Measurements from ENCODE around the gene IBSP. TPM values are rescaled to one million over a fixed set of nuclear protein-coding genes. Genes with fewer than 3 reads are reported as not detected.
A peak's percentile ranks its signal among the peaks of the same experiment; 100 is the strongest.

IBSP gene
- polyA plus RNA-seq, 3 donors: not detected

- no peak for DNase-seq (ENCODE audit: low read depth in 3 of 3, low spot score in 2 of 3)
Observed at GRCh38 chr4:87835743-87836142, 36.4 kb downstream of the IBSP start.

DNA sequence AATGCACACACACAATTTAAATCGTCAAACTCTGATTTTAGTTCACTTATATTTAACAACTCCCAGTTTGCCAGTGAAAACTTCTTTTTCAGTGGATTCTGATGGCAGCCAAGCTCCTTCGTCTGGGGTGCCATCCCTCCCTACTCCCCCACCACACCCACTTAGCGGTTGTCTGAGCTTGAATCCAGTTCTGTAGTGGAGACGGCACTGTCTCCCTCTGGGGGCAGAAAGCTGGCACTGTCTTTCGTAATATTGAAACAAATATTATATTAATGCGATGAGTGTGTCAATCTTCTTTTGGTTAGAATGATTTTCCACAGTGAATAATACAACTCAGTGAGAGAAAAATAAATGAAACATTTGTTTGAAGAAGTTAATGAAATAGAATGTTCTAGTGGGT is 38.9 kb downstream of the IBSP start:
- no peak for DNase-seq (ENCODE audit: low read depth in 3 of 3, low spot score in 2 of 3)

GRCh38 chr4:87838890-87839591 is 39.7 kb downstream of the IBSP start:
- DNase-seq (ENCODE audit: low read depth in 3 of 3, low spot score in 2 of 3): no peak

DNA sequence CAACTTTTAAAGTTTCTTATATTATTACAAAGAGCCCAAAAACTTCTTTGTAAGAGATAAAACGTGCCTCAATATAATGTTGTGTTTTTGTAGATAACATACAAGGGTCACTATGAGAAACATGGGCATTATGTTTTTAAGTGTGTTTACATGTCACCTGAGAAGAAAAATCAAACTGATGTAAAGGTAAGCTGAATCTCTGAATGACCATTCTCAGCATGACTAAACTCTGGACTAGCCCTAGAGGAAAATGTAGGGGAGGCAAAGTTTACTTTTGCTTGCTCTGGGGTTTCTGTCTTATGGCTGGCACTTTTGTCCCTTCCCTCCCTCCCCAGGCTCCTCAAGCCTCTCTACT is 40.2 kb downstream of the IBSP start:
- DNase-seq (ENCODE audit: low read depth in 3 of 3, low spot score in 2 of 3): no peak

DNA sequence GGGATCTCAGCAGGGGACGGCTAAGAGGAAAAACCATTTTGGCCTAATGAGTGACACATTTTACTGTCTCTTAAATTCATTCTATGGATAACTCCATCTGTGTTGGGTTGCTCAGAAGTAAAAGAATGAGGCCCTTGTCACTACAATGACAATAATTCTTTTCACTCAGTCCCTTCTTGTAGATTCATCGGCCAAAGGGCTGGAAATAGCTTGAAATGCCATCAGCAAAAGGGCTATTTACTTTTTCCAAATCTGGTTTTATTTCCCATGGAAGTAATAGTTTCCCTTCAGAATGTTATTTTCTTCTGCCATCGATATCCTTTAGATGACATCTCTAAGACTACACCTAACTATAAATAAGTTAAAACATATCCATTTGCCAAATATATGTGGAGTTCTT is 40.8 kb downstream of the IBSP start:
- DNase-seq (ENCODE audit: low read depth in 3 of 3, low spot score in 2 of 3): no peak

- no peak for DNase-seq (ENCODE audit: low read depth in 3 of 3, low spot score in 2 of 3)
Observed at GRCh38 chr4:87843936-87844335, 44.6 kb downstream of the IBSP start.

DNA sequence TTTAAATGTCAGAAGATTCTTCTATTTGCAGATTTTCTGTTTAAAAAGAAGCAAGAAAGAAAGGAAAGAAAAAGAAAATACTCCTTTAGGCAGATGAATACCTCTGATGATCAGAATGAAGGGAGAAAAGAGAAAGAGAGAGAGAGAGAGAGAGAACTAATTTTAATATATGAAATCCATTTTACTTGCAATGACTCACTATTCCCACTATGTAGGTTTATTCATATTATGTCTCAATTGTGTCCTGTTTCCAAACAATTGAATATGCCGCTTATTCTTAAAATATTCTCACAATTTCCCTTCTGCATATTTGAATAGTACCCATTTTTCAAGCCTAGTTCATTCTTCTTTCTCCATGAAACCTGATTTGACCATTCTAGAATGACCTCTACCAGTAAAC is 45.1 kb downstream of the IBSP start:
- DNase-seq (ENCODE audit: low read depth in 3 of 3, low spot score in 2 of 3): no peak

DNA sequence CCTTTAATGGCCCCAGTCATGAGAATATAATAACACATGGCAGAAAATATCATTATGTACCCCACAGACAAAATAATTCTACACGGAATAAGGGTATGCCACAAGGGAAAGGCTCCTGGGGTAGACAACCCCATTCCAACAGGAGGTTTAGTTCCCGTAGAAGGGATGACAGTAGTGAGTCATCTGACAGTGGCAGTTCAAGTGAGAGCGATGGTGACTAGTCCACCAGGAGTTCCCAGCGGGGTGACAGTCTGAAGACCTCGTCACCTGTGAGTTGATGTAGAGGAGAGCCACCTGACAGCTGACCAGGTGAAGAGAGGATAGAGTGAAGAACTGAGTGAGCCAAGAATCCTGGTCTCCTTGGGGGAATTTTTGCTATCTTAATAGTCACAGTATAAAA is 46.9 kb downstream of the IBSP start:
- DNase-seq (ENCODE audit: low read depth in 3 of 3, low spot score in 2 of 3): no peak

DNA sequence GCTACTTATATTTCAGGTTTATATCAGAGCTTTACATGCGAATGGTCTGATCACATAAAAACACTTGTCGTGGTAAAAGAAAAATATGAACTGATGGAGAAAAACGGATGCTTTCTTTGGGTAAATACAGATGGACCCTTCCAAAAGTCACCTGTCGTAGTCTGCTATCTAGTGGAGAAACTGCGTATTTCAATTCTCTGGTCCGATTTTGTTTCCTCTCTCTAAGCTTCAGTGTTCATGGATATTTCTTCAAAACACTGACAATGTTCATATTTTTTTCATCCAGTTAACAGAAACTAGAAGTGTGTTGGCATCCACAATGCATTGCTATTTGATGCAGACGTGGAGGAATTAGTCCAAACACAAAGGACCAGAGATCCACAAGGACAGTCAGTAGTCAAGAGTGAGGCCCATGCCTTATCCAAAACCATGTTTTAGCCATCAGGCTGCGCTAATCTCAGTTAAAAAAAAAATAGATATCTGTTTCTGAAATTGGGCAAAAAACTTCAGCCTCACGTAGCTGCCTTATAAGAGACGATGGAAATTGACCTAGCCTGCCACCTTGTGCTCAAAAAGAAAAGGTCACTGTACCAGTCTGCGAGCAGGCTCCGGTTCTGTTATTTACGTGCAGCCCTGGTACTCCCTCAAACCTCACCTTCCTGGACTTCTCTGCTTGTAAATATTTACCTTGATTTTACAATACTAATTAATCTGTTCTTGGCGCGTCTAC is 49.4 kb downstream of the IBSP start:
- DNase-seq (ENCODE audit: low read depth in 3 of 3, low spot score in 2 of 3): peak; percentile 12 to 39 (median 18)

GRCh38 chr4:87849612-87850011 is 50.3 kb downstream of the IBSP start:
- no peak for DNase-seq (ENCODE audit: low read depth in 3 of 3, low spot score in 2 of 3)

DNA sequence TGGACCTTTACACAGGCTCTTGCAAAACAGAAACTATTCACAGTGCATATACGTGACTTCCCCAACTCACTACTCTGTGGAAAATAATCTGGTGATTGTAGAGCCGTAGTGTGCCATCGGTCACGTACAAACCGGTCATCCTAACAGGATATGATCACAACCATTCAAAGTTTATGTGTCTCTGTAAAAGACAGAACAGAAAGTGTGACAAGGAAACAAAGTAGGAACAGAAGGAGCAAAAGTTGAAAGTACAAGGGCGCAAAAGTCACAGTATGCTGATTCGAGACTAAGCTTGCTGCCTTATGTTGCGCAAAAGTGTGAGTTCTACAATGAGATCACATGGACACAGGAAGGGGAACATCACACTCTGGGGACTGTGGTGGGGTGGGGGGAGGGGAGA is 52.0 kb downstream of the IBSP start:
- DNase-seq (ENCODE audit: low read depth in 3 of 3, low spot score in 2 of 3): no peak

- DNase-seq (ENCODE audit: low read depth in 3 of 3, low spot score in 2 of 3): no peak
Observed at GRCh38 chr4:87851953-87852352, 52.6 kb downstream of the IBSP start.

DNA sequence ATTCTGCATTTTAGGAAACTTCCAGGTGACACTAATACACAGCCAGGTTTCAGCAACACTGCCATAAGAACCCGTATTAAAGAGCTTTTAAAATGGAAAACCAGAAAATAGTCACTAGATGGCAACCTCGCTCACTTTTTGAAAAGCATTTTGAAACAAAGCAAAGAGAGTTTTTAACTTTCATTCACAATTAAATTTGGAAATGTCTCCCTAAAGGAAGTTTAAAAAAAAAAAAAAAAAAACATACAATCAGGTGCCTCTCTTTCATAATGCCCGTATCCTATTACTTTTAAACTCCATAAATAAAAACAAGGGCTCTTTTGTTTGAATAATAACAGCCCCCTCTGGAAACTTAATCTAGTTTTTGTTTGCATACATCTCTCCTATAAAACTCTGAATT is 53.8 kb downstream of the IBSP start:
- peak; percentile 31 to 51 (median 49) for DNase-seq (ENCODE audit: low read depth in 3 of 3, low spot score in 2 of 3)

- DNase-seq (ENCODE audit: low read depth in 3 of 3, low spot score in 2 of 3): no peak
Observed at GRCh38 chr4:87853891-87854290, 54.5 kb downstream of the IBSP start.

- no peak for DNase-seq (ENCODE audit: low read depth in 3 of 3, low spot score in 2 of 3)
Observed at GRCh38 chr4:87855559-87855958, 56.2 kb downstream of the IBSP start.

DNA sequence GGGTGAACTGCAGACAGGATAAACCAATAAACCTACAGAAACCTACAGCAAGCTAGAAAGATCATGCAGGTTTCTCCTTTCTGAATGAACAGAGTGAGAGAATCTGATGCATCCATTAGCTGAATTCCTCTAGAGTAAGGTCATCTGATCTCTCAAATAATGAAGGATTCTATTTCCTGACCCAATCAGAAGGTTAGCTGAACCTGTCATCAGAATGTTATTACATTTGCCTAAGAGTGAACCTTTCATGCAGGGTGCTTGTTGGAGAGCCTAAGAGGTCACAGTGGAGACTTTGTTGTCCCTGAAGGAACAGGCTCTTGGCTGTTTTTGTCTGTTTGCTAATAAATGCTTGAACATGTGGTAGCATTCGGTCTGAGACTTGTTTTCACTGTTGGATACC is 57.5 kb downstream of the IBSP start:
- DNase-seq (ENCODE audit: low read depth in 3 of 3, low spot score in 2 of 3): no peak

DNA sequence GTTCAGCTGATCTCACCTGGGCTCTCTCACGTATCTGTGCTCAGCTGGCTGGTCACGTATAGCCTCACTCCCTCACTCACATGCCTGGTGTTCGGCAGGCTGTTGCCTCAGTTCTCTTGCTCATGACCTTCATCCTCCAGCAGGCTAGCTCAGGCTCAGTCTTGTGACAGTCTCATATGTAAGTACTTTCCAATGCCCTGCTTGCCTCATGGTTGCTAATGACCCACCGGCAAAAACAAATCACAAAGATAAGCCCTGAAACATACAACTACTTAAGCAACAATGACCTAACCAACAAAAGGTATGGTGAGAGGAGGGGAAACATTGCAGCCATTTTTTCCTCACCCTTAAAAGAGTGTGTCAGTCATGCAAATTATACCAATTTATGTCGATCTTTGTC is 58.4 kb downstream of the IBSP start:
- DNase-seq (ENCODE audit: low read depth in 3 of 3, low spot score in 2 of 3): no peak

Other genes starting within 250 kb of the IBSP start
- gene DSPP, start 191.0 kb upstream of the IBSP start, polyA plus RNA-seq (ENCODE audit: insufficient read length in 3 of 3): under 1 TPM in 1 of 3 donors, not detected in 2; 0.03 TPM
- not detected for gene DMP1, start 149.3 kb upstream of the IBSP start, polyA plus RNA-seq (ENCODE audit: insufficient read length in 3 of 3)
- not detected for gene MEPE, start 33.4 kb downstream of the IBSP start, polyA plus RNA-seq (ENCODE audit: insufficient read length in 3 of 3)
- 100 to 1,000 TPM; 156 to 347 (median 225) TPM for gene SPP1, start 176.2 kb downstream of the IBSP start, polyA plus RNA-seq (ENCODE audit: insufficient read length in 3 of 3)
- gene PKD2, start 208.1 kb downstream of the IBSP start, polyA plus RNA-seq (ENCODE audit: insufficient read length in 3 of 3): 10 to 100 TPM; 77.0 to 85.5 (median 82.6) TPM